A673 (cell line): ENCODE measurements around the gene RGS3.

ENCODE experiments used
- EZH2 ChIP-seq: fragments of 200-600 bp; sonication (generic); IDR thresholded peaks from 2 replicates; pipeline ENCODE4 v1.6.1; 2017; ENCODE audit warnings: borderline replicate concordance, low read depth, mild to moderate bottlenecking, mixed read lengths, antibody characterized with exemption, low read length; ENCODE audit not compliant: poor library complexity, severe bottlenecking
- TF ChIP-seq, protein P1 (sequence below): fragments of 300-800, 200-600 bp; sonication (generic); conservative IDR thresholded peaks from 2 replicates; pipeline ENCODE4 v1.5.1; 2017; ENCODE audit warnings: low read depth, mild to moderate bottlenecking, antibody characterized with exemption, low read length, moderate library complexity, mixed read lengths

- TF ChIP-seq, protein P1, sequence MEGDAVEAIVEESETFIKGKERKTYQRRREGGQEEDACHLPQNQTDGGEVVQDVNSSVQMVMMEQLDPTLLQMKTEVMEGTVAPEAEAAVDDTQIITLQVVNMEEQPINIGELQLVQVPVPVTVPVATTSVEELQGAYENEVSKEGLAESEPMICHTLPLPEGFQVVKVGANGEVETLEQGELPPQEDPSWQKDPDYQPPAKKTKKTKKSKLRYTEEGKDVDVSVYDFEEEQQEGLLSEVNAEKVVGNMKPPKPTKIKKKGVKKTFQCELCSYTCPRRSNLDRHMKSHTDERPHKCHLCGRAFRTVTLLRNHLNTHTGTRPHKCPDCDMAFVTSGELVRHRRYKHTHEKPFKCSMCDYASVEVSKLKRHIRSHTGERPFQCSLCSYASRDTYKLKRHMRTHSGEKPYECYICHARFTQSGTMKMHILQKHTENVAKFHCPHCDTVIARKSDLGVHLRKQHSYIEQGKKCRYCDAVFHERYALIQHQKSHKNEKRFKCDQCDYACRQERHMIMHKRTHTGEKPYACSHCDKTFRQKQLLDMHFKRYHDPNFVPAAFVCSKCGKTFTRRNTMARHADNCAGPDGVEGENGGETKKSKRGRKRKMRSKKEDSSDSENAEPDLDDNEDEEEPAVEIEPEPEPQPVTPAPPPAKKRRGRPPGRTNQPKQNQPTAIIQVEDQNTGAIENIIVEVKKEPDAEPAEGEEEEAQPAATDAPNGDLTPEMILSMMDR = no peak
- TF ChIP-seq EZH2 = no peak
Observed at GRCh38 chr9:113486327-113486726, 22.8 kb downstream of the RGS3 start.
